Hippocampal formation (tissue), 2 donors: Measurements from ENCODE around the gene PBX2.
"Not testable (repeated sequence)": the region's sequence is repeated elsewhere in the genome, so short reads cannot be mapped to it uniquely, and the experiment has no call there.

Source experiments
- DNase-seq, 2 donors: peaks; one replicate each; lab custom pipeline; 2025; lab: John Stamatoyannopoulos, UW

PBX2 gene

DNA sequence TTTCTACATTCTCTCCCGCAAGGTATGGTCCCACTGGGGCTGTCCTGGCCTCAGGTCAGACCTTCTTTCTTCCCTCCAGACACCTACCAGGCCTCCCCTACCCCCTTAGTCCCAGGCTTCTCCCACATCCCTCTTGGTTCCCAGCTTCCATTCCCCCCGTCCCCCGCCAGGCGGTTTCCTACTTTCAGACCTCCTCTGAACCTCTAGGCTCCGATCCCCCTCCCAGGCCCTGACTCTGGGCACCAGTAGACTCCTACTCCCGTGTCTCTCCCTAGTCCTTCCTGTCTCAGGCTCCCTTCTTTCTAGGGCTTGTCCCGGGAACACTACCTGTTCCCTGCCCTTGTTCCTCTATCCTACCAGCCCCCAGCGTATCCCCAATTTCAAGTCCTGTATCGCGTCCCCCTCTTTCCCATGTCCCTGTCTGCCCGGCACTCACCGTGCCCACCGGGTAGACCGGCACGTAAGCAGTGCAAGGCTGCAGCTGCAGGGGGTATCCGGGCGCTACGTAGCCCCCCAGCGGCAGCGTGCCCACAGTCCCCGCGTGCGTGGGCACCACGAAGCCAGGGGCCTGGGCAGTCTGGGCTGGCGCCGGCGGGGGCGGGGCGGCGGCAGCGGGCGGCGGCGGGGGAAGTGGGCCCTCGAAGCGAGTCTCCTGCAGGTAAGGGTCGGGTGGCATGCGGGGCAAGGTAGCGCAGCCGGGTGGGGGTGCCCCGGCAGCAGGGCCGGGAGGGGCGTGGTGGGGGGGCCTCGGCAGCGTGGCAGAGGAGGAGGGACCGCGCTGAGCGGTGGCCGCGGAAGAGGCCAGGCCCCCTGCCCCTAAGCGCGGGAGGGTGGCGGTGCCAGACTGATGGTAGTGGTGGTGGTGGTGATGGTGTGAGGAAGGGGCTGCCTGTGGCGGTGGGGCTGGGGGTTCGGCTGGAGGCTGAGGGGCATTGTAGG lies 39.8 kb downstream of the PBX2 start:
- DNase-seq, result no peak

GRCh38 chr6:32149092-32149755 lies 40.8 kb downstream of the PBX2 start:
- DNase-seq, result no peak

GRCh38 chr6:32148289-32149091 lies 41.5 kb downstream of the PBX2 start:
- DNase-seq, result peak in 1 of 2 donors; percentile 30

GRCh38 chr6:32147401-32148132 lies 42.4 kb downstream of the PBX2 start:
- no peak for DNase-seq

DNA sequence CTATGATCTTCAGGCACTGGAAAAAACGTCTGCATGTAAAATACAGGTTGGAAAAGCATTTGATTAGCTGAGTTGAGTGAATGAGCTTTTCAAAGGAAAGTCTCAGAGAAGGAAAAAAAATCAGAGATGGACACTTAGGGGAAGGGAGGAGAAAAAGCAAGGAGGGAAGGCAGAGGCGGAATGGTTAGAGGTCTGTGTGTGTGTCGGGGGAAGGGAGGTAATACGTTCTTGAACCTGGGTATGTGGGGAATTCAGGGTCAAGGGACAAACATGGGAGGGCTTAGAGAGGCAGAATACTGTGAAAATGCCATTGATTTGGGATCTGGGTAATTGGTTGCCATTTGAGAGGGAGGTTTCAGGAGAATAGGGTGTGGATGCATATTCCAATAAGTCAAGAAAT lies 43.3 kb downstream of the PBX2 start:
- no peak for DNase-seq

GRCh38 chr6:32146287-32146686 lies 43.7 kb downstream of the PBX2 start:
- no peak for DNase-seq

DNA sequence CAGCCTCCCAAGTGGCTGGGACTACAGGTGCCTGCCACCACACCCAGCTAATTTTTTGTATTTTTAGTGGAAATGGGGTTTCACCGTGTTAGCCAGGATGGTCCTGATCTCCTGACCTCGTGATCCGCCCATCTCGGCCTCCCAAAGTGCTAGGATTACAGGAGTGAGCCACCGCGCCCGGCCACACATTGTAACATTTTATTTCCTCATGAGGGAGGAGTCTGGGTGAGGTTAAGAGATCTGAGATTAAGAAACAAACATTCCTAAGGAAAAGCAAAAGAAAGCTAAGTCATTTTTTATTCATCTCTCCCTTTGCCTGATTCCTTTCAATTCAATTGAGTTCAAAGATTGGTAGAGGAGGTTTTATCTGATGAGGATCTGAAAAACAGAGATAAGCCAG lies 45.8 kb downstream of the PBX2 start:
- not testable (repeated sequence) for DNase-seq

- DNase-seq, result no peak
These were observed 49.5 kb downstream of the PBX2 start for GRCh38 chr6:32140420-32141046.

- DNase-seq, result no peak
These were observed 50.4 kb downstream of the PBX2 start for GRCh38 chr6:32139590-32139989.

GRCh38 chr6:32137454-32137853 lies 52.5 kb downstream of the PBX2 start:
- DNase-seq, result no peak
